HG03575 (cell line): ENCODE measurements around the gene ZNF710.

Experiments used
- ATAC-seq: cut with Tn5 transposase; IDR thresholded peaks from one replicate; pipeline ENCODE4 v1.9.1; 2021; ENCODE audit not compliant: unreplicated experiment, insufficient number of reproducible peaks, low FRiP score; ENCODE audit errors: extremely low read depth

The ZNF710 gene

DNA sequence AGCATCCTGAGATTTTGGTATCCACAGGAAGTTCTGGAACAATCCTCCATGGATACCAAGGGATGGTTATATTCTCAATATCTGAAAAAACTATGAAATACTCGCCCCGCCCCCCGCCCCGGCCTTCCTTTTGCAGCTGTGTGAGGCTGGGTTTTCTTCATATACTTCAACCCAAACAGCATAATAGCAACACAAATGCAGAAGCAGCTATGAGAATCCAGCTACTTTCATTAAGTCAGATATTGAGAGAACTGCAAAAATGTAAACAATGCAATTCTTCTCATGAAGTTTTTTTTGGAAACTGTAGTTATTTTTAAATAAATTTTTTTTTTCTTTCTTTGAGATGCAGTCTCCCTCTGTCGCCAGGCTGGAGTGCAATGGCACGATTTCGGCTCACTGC is 112.0 kb downstream of the ZNF710 start:
- no peak for ATAC-seq

DNA sequence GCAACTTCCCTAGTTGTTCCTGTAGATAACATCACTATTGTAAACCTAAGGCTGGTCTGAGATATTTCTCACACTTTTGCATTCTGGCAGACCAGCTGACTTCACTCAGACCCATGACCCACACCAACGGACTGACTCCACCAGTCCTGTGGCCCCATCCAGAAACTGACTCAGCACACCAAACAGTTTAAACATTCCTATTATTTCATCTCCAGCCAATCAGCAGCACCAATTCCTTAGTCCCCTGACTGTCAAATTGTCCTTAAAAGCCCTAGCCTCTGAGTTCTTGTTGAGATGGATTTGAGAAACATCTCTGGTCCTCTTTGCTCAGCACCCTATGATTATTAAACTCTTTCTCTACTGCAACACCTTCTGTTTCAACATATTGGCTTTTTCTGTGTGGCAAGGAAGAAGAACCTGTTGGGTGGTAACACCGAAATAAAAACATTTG is 113.4 kb downstream of the ZNF710 start:
- ATAC-seq = no peak

DNA sequence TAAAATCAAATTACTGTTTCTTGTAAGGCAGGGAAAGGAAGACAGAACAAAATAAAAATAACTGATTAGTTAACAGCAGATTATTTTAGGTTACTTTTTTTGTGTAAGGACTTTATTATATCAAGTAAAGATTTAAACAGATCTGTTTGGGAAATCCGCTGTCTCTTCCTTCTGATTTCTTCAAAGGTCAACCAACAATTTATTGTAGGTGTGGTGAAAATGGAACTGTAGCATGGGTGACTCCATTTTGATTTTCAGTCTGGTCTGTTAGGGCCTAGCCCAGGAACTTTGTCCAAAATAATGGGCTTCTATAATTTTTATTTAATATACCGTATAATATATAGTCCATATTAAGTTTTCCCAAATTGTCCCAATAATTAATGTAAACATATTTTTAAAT is 114.7 kb downstream of the ZNF710 start:
- ATAC-seq = no peak

DNA sequence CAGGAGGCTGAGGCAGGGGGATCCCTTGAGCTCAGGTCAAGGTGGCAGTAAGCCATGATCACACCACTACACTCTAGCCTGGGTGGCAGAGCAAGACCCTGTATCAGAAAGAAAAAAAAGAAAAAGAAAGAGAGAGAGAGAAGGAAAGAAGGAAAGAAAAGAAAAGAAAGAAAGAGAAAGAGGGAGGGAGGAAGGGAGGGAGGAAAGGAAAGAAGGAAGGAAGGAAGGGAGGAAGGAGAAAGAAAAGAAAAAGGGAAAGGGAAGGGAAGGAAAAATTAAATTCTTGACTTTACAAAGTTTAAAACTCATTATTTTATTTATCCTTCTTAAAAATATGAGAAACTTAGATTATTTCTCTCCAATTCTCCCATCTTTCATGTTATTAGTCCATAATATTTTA is 118.2 kb downstream of the ZNF710 start:
- no peak for ATAC-seq

DNA sequence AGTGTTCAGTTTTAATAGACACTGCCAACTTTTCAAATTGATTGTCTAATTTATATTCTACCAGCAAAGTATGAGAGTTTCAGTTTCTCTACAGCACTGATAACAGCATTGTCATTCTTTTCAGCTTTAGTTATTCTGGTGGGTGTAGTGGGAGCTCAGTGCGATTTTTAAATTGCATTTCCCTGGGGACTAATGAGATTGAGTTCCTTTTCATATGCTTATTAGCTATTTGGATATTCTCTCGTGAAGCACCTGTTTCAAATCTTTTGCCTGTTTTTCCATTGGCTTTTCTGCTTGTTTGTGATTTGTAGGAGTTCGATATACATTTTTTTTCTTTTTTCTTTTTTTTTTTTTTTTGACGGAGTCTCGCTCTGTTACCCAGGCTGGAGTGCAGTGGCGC is 120.0 kb downstream of the ZNF710 start:
- no peak for ATAC-seq

DNA sequence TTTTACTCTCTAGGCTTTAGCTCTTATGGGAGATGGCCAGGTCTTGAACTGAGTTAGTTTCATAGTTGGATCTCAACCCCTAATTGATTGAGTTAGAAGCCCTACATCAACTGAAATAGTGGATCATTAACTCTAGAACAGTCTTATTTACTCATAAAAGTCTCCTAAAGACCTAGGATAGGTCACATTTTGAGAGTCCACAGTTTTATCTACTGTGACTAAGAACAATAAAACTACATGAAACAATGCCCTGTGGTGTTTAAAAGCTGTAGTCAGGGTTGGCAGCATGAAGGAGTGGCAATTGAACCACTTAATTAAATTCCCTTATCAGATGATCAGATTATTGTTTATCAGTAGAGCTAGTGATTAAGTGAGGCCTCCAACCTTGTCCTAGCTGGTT is 123.4 kb downstream of the ZNF710 start:
- no peak for ATAC-seq

DNA sequence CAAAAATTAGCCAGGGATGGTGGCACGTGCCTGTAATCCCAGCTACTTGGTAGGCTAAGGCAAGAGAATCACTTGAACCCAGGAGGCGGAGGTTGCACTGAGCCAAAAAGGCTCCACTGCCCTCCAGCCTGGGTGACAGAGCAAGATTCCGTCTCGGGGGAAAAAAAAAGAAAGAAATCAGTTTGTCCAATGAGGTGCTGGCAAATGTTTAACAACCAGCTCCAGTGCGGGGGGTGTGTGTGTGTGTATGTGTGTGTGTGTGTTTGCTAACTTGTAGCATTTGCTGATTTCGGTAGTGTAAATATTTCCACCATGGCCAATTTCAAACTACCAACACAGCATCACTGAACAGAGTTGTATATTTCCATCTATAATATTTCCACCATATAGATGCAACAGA is 124.9 kb downstream of the ZNF710 start:
- no peak for ATAC-seq

DNA sequence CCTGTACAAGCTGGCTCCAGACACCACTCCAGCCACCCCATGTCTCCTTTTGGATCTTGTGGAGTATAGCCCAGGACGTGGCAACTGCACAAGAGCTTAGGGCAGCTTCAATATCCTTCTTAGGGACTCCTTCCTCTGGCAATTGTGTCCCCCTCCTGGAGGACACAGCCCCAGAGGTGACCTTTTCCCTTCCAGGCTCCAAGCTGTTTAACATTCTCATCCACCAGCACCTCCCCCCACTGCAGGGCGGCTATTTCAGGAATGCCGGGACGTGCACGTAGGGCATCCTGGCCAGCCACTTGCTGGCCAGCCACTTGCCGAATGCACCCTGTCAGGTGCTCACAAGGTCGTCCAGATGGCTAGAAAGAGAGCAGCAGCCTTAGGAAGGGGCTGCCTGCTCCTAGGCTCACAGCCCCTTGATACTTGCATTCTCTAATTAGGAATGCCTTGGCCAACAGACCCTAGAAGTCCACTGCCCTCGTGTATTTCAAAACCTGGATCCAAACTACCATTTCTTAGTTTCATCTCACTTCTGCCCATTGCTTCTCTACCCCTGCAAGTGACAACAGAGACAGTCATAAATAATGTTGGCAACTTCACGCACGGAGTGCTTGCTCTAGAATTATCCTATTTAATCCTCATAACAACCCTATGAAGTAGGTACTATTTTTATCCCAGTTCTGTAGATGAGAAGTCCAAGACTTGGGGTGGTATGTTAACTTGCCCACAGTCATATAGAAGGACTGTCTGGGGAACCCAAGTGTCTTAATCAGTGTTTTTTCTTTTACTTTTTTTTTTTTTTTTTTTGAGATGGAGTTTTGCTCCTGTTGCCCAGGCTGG is 125.7 kb downstream of the ZNF710 start:
- ATAC-seq = no peak

DNA sequence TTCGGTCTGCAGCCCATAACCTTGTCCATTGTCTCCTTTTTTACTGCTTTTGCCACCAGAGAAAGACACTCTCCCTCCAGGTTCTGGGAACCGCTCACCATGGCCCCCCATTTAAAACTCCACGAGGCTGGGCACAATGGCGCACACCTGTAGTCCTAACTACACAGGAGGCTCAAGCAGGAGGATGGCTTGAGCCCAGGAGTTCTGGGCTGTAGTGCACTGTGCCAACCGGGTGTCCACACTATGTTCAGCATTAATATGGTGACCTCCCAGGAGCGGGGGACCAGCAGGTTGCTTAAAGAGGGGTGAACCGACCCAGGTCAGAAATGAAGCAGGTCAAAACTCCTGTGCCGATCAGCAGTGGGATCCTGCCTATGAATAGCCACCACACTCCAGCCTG is 129.2 kb downstream of the ZNF710 start:
- no peak for ATAC-seq
